ENCODE results near the gene ATAD2B. TPM values are rescaled to one million over a fixed set of nuclear protein-coding genes. Genes with fewer than 3 reads are reported as not detected.

ATAD2B gene
- total and polyA plus RNA-seq, 2 donors: 5.1 to 75.6 TPM

DNA sequence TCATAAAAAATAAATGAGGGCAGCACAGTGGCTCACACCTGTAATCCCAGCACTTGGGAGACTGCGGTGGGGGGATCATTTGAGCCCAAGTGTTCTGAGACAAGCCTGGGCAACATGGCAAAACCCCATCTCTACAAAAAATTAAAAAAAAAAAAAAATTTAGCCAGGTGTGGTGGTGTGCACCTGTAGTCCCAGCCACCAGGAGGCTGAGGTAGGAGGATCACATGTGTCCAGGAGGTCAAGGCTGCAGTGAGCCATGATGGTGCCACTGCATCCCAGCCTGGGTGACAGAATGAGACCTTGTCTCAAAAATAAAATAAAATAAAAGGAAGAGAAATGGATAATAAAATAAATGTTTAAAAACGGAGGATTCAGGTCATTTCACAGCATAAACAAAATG is 113.5 kb downstream of the ATAD2B start:
- WGBS: 94% methylated on average over 2 of the region's 2 CpGs
- DNase-seq (ENCODE audit: extremely low spot score): no peak
- H3K27ac ChIP-seq (ENCODE audit: low read depth): no peak overlapping the region
- peaks cover 3% of the 10 kb centered on the region for H3K36me3 ChIP-seq (ENCODE audit: insufficient read depth)
- no peak overlapping the region for H3K4me3 ChIP-seq (ENCODE audit: low read depth, low read length)
- H3K4me1 ChIP-seq (ENCODE audit: insufficient read depth): no peaks in the 10 kb centered on the region

- DNase-seq (ENCODE audit: extremely low spot score): no peak
- Histone ChIP-seq H3K4me1 (ENCODE audit: insufficient read depth) (no peaks in the 10 kb centered on the region), H3K27ac (ENCODE audit: low read depth) (no peak overlapping the region), H3K36me3 (ENCODE audit: insufficient read depth) (no peaks in the 10 kb centered on the region), H3K4me3 (ENCODE audit: low read depth, low read length) (no peak overlapping the region)
- 91% methylated on average over 1 of the region's 1 CpG for WGBS
Observed at GRCh38 chr2:23809150-23809549, 117.8 kb downstream of the ATAD2B start.

- H3K27ac ChIP-seq (ENCODE audit: low read depth): no peak overlapping the region
- H3K4me3 ChIP-seq (ENCODE audit: low read depth, low read length): no peak overlapping the region
- H3K36me3 ChIP-seq (ENCODE audit: insufficient read depth): no peaks in the 10 kb centered on the region
- WGBS: 98% methylated on average over 1 of the region's 1 CpG
- no peaks in the 10 kb centered on the region for H3K4me1 ChIP-seq (ENCODE audit: insufficient read depth)
- DNase-seq (ENCODE audit: extremely low spot score): no peak
Observed at GRCh38 chr2:23806665-23807249, 120.2 kb downstream of the ATAD2B start.

GRCh38 chr2:23806201-23806600 is 120.7 kb downstream of the ATAD2B start:
- no peaks in the 10 kb centered on the region for H3K36me3 ChIP-seq (ENCODE audit: insufficient read depth)
- WGBS: 42% methylated on average over 2 of the region's 2 CpGs
- DNase-seq (ENCODE audit: extremely low spot score): no peak
- no peaks in the 10 kb centered on the region for H3K4me1 ChIP-seq (ENCODE audit: insufficient read depth)
- no peak overlapping the region for H3K27ac ChIP-seq (ENCODE audit: low read depth)
- no peak overlapping the region for H3K4me3 ChIP-seq (ENCODE audit: low read depth, low read length)

GRCh38 chr2:23803965-23804542 is 122.9 kb downstream of the ATAD2B start:
- H3K27ac ChIP-seq (ENCODE audit: low read depth): no peak overlapping the region
- 52% methylated on average over 5 of the region's 5 CpGs for WGBS
- no peak overlapping the region for H3K4me3 ChIP-seq (ENCODE audit: low read depth, low read length)
- no peaks in the 10 kb centered on the region for H3K4me1 ChIP-seq (ENCODE audit: insufficient read depth)
- H3K36me3 ChIP-seq (ENCODE audit: insufficient read depth): peaks cover 2% of the 10 kb centered on the region
- no peak for DNase-seq (ENCODE audit: extremely low spot score)

GRCh38 chr2:23803264-23803964 is 123.5 kb downstream of the ATAD2B start:
- DNase-seq (ENCODE audit: extremely low spot score): no peak
- no peak overlapping the region for H3K27ac ChIP-seq (ENCODE audit: low read depth)
- H3K4me3 ChIP-seq (ENCODE audit: low read depth, low read length): no peak overlapping the region

GRCh38 chr2:23801396-23801795 is 125.5 kb downstream of the ATAD2B start:
- Histone ChIP-seq H3K27ac (ENCODE audit: low read depth) (no peak overlapping the region), H3K4me3 (ENCODE audit: low read depth, low read length) (no peak overlapping the region), H3K36me3 (ENCODE audit: insufficient read depth) (peaks cover 2% of the 10 kb centered on the region), H3K4me1 (ENCODE audit: insufficient read depth) (no peaks in the 10 kb centered on the region)
- 75% methylated on average over 1 of the region's 1 CpG for WGBS
- no peak for DNase-seq (ENCODE audit: extremely low spot score)

More at GRCh38 chr2:23803264-23803964, 123.5 kb downstream of the ATAD2B start:
- WGBS: 82% methylated on average over 5 of the region's 5 CpGs
- Histone ChIP-seq H3K36me3 (ENCODE audit: insufficient read depth) (peaks cover 2% of the 10 kb centered on the region), H3K4me1 (ENCODE audit: insufficient read depth) (no peaks in the 10 kb centered on the region)

DNA sequence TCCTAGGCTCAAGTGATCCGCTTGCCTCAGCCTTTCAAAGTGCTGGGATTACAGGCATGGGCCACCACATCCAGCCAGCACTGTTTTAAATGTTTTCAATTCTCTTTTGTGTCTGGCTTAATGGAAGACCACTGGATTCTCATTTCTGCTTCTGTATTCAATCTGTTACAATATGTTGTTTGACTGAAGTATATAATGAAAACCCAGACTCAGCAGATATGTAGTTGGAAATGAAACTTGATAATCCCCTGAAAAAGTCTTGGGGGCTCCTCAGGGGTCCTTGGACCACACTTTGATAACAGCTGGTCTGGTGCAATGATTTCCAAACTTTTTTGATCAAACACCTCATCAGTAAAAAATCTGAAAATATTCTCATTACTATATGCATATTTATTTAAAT is 132.7 kb downstream of the ATAD2B start:
- 99% methylated on average over 1 of the region's 1 CpG for WGBS
- H3K4me1 ChIP-seq (ENCODE audit: insufficient read depth): no peaks in the 10 kb centered on the region
- H3K36me3 ChIP-seq (ENCODE audit: insufficient read depth): no peaks in the 10 kb centered on the region
- no peak overlapping the region for H3K4me3 ChIP-seq (ENCODE audit: low read depth, low read length)
- no peak overlapping the region for H3K27ac ChIP-seq (ENCODE audit: low read depth)
- no peak for DNase-seq (ENCODE audit: extremely low spot score)

GRCh38 chr2:23793476-23793875 is 133.4 kb downstream of the ATAD2B start:
- Histone ChIP-seq H3K4me3 (ENCODE audit: low read depth, low read length) (no peak overlapping the region), H3K4me1 (ENCODE audit: insufficient read depth) (no peaks in the 10 kb centered on the region), H3K36me3 (ENCODE audit: insufficient read depth) (no peaks in the 10 kb centered on the region), H3K27ac (ENCODE audit: low read depth) (no peak overlapping the region)
- WGBS: 62% methylated on average over 2 of the region's 2 CpGs
- DNase-seq (ENCODE audit: extremely low spot score): no peak

DNA sequence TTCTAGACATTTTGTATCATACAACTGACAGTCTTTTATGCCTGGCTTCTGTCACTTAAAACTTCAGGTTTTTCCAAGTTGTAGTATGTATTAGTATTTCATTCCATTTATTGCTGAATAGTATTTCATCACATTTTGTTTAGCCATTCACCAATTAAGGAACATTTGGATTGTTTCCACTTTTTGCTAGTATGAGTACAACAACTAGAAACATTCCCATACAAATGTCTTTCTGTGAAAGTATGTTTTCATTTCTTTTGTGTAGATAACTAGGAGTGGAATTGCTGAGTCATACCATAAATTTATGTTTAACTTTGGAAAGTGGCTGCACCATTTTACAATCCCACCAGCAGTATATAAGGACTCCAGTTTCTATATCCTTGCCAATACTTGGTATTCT is 135.9 kb downstream of the ATAD2B start:
- no peak overlapping the region for H3K27ac ChIP-seq (ENCODE audit: low read depth)
- no peak for DNase-seq (ENCODE audit: extremely low spot score)

DNA sequence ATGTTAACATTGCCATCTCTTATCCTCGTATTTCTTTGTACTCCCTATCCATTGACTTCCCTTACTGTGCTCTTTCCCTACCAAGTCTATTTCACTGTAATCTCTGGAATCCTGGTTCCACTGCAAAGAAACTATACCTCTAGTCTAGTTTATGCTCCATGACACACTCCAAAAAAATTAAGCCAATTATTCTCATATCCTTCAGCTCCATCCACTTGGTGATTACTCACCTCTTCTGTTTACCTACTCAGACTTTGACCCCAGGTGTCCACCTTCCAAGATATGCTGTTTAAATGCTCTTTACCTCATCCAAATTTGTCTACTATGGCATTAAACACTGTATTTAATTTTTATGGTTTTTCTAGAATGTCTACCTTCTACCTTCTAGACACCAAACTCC is 137.9 kb downstream of the ATAD2B start:
- no peak for DNase-seq (ENCODE audit: extremely low spot score)
- WGBS: 82% methylated on average over 1 of the region's 1 CpG
- Histone ChIP-seq H3K36me3 (ENCODE audit: insufficient read depth) (peaks cover 5% of the 10 kb centered on the region), H3K27ac (ENCODE audit: low read depth) (no peak overlapping the region), H3K4me3 (ENCODE audit: low read depth, low read length) (no peak overlapping the region), H3K4me1 (ENCODE audit: insufficient read depth) (no peaks in the 10 kb centered on the region)

More for the DNA sequence above, 135.9 kb downstream of the ATAD2B start:
- peaks cover 2% of the 10 kb centered on the region for H3K36me3 ChIP-seq (ENCODE audit: insufficient read depth)
- H3K4me1 ChIP-seq (ENCODE audit: insufficient read depth): no peaks in the 10 kb centered on the region
- no peak overlapping the region for H3K4me3 ChIP-seq (ENCODE audit: low read depth, low read length)

DNA sequence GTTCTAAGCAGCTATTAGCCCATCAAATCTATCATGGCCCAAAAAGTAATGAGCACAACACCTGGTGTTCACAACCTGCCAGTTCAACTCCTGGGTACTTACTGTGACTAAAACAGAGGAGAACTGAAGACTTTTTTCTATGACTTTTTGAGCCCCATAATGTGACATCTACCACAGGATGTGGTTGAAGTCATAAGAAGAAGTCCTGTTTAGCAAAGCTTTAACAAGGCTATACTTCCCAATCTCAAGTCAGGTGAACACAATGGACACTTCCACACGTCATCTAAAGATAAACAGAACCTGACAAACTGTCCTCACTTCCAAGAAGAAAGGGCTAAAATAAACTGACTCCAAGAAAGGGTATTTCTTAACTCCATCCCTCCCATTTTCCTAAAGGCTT is 138.8 kb downstream of the ATAD2B start:
- Histone ChIP-seq H3K4me1 (ENCODE audit: insufficient read depth) (no peaks in the 10 kb centered on the region), H3K4me3 (ENCODE audit: low read depth, low read length) (no peak overlapping the region), H3K27ac (ENCODE audit: low read depth) (no peak overlapping the region), H3K36me3 (ENCODE audit: insufficient read depth) (peaks cover 5% of the 10 kb centered on the region)
- WGBS: 75% methylated on average over 1 of the region's 1 CpG
- no peak for DNase-seq (ENCODE audit: extremely low spot score)

GRCh38 chr2:23784971-23785370 is 142.0 kb downstream of the ATAD2B start:
- Histone ChIP-seq H3K4me3 (ENCODE audit: low read depth, low read length) (no peak overlapping the region), H3K27ac (ENCODE audit: low read depth) (no peak overlapping the region), H3K4me1 (ENCODE audit: insufficient read depth) (no peaks in the 10 kb centered on the region), H3K36me3 (ENCODE audit: insufficient read depth) (peaks cover 7% of the 10 kb centered on the region)
- no peak for DNase-seq (ENCODE audit: extremely low spot score)

GRCh38 chr2:23782646-23783045 is 144.3 kb downstream of the ATAD2B start:
- Histone ChIP-seq H3K27ac (ENCODE audit: low read depth) (no peak overlapping the region), H3K4me3 (ENCODE audit: low read depth, low read length) (no peak overlapping the region), H3K4me1 (ENCODE audit: insufficient read depth) (no peaks in the 10 kb centered on the region), H3K36me3 (ENCODE audit: insufficient read depth) (peaks cover 5% of the 10 kb centered on the region)
- DNase-seq (ENCODE audit: extremely low spot score): no peak
- 63% methylated on average over 1 of the region's 1 CpG for WGBS

Measured in urinary bladder (tissue), 4 donors.